GM21515 (cell line): ENCODE data around the gene PRPS2.

Source experiments
- ATAC-seq: cut with Tn5 transposase; IDR thresholded peaks from one replicate; pipeline ENCODE4 v1.9.1; 2021; ENCODE audit not compliant: unreplicated experiment

PRPS2 gene

GRCh38 chrX:12814420-12814819 is 23.2 kb downstream of the PRPS2 start:
- ATAC-seq = peak; percentile 68

GRCh38 chrX:12817528-12817927 is 26.3 kb downstream of the PRPS2 start:
- ATAC-seq = no peak

- ATAC-seq = no peak
Observed at GRCh38 chrX:12819222-12819621, 28.0 kb downstream of the PRPS2 start.

GRCh38 chrX:12820737-12821136 is 29.5 kb downstream of the PRPS2 start:
- ATAC-seq = no peak

GRCh38 chrX:12824944-12825343 is 33.7 kb downstream of the PRPS2 start:
- ATAC-seq = no peak

GRCh38 chrX:12825801-12826200 is 34.6 kb downstream of the PRPS2 start:
- ATAC-seq = no peak

- ATAC-seq = no peak
Observed at GRCh38 chrX:12843061-12843667, 52.0 kb downstream of the PRPS2 start.

GRCh38 chrX:12843668-12844279 is 52.6 kb downstream of the PRPS2 start:
- ATAC-seq = peak; percentile 91

GRCh38 chrX:12844319-12844718 is 53.1 kb downstream of the PRPS2 start:
- ATAC-seq = peak; percentile 46

- no peak for ATAC-seq
Observed at GRCh38 chrX:12865359-12865758, 74.1 kb downstream of the PRPS2 start.

- no peak for ATAC-seq
Observed at GRCh38 chrX:12866451-12867377, 75.5 kb downstream of the PRPS2 start, which contains the start of gene TLR7. TSS of gene TLR7 (plus strand) at chrX:12867072. CDS start at chrX:12867579, 507 bp downstream.

GRCh38 chrX:12867685-12868084 is 76.5 kb downstream of the PRPS2 start:
- no peak for ATAC-seq

GRCh38 chrX:12868747-12869146 is 77.5 kb downstream of the PRPS2 start:
- ATAC-seq = no peak

- no peak for ATAC-seq
Observed at GRCh38 chrX:12871257-12871656, 80.0 kb downstream of the PRPS2 start.

- no peak for ATAC-seq
Observed at GRCh38 chrX:12872741-12873140, 81.5 kb downstream of the PRPS2 start.
